ENCODE results near the gene SELE.
"Not testable (repeated sequence)": the region's sequence is repeated elsewhere in the genome, so short reads cannot be mapped to it uniquely, and the experiment has no call there.

SELE gene

DNA sequence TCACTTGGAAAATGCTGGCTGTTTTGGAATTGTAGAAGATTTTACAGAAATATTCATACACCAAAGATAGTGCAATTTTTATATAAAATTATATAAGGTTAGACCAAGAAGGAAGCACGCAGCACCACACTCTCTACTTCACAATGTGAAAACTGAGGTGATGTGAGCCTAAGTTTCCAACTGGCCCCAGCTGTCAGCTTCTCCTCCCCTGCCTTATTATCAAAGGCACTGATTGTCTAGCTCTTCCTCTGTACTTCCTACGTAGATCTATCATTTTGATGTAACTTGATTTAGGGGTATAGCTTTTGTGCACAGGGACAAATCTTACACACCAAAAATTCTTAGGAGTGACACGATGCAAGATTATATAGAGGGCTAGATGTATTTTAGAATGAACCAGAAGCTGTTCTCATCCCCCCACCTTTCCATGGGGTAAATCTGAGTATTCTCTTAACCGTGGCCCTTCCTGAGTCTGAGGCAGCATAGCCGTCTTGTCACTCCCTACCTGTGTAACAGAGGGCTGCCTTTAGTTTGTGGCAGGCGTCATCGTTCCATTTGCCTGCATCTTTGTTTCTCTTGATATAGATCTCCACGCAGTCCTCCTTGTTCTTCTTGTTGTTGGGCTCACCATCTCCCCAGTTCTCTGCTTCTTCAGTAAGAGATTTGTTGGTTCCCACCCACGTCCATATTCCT, 25.8 kb downstream of the SELE start:
- H3K4me3 ChIP-seq (ENCODE audit: low read length), result peak overlapping the region; percentile 1; the same call in 1 of the 2 replicates
- TF ChIP-seq ZNF274 (IDR thresholded peaks at IDR 0.05; ENCODE audit: low read depth, low read length), result no peak

GRCh38 chr1:169704797-169705196, 29.1 kb downstream of the SELE start:
- TF ChIP-seq ZNF274 (IDR thresholded peaks at IDR 0.05; ENCODE audit: low read depth, low read length), result no peak
- no peak overlapping the region for H3K4me3 ChIP-seq (ENCODE audit: low read length)

DNA sequence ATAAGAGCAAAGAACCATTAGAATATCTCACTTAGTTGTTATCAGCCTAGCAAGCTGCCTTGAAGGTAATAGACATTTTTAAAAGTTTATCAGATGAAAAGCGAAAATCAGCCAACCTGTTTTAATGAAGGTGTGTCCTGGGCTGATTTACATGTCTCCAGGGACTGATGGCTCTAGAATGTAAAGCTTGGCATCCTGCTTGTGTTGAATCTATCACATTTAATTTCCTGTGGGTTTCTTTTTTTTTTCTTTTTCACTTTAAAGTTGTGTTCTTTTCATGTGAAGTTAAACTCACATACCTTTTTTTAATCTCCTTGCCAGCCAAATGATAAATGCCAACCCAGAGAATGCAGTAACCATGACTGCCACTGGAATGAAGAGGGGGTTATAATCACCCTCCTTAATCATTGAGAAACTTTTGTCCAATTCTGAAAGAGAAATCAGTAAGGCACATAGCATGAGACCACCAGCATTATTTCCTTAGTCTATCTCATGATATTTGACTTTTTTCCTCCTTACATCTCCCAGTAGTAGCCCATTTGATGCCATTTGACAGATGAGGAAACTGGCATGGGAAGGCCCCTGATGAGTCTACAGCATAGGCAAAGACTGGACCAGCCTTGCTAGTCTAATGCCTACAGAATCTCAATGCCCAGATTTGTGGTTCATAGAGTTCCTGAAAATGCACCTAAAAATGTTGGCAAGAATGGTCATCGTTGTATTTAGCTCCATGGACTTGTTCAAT, 32.4 kb downstream of the SELE start:
- no peak overlapping the region for H3K4me3 ChIP-seq (ENCODE audit: low read length)
- TF ChIP-seq ZNF274 (IDR thresholded peaks at IDR 0.05; ENCODE audit: low read depth, low read length), result no peak

DNA sequence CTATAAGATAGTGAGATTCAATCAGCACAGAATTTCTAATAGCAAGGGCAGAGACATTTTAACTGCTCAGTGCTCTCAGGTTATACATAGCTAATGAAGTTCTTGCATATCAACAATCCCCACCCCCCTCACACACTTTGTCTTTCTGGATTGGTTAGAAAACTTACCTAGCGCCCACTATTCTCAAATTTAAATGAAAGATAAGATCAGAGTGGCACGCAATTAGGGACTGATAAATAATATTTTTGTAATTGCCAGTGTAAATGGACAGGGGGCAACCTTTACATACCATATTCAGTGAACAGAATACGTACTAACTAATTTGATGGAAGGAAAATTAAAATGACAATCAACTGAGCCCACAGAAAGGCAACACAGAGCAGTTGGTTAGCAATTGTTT, 34.2 kb downstream of the SELE start:
- H3K4me3 ChIP-seq (ENCODE audit: low read length), result no peak overlapping the region
- no peak for TF ChIP-seq ZNF274 (IDR thresholded peaks at IDR 0.05; ENCODE audit: low read depth, low read length)

GRCh38 chr1:169698976-169699375, 34.9 kb downstream of the SELE start:
- no peak for TF ChIP-seq ZNF274 (IDR thresholded peaks at IDR 0.05; ENCODE audit: low read depth, low read length)
- H3K4me3 ChIP-seq (ENCODE audit: low read length), result no peak overlapping the region

GRCh38 chr1:169697755-169698154, 36.1 kb downstream of the SELE start:
- no peak overlapping the region for H3K4me3 ChIP-seq (ENCODE audit: low read length)
- TF ChIP-seq ZNF274 (IDR thresholded peaks at IDR 0.05; ENCODE audit: low read depth, low read length), result no peak

DNA sequence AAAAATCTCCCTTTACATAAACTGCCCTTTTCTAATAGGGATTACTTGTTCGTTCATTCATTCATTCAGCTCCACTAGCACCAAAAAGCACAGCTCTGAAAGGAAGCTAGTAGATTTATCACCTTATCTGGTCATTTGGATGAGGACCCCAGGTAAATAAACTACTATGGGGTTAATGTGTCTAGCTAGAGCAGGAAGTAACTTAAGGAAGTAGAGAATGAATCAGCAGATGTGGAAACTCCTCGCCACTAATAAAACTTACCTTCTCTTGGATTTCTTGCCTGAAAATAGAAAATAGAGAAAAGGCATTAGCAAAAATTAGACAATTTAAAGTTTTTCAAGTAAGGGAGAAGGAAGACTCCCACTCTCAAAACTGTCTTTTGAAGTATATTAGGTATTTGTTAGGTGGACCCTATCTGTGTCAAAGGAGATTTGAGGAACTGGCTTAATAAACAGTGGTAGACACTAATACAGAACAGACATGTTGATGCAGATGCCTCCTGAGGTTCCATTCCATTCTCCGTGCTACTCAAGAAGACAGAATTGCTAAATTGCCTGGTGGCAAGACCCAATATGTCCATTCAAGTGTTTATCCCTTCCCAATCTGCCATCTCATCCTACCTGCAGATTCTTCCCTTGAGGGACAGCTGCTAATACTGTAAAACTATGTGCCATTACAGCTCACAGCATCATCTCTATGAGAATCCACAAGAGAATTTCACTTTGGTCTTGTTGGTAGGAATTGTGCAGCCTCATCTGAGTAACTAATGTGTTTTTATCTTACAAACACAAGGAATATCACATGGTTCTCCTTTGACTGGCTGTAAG, 37.4 kb downstream of the SELE start:
- H3K4me3 ChIP-seq (ENCODE audit: low read length), result peak overlapping the region; percentile 17; the same call in 1 of the 2 replicates
- TF ChIP-seq ZNF274 (IDR thresholded peaks at IDR 0.05; ENCODE audit: low read depth, low read length), result no peak

DNA sequence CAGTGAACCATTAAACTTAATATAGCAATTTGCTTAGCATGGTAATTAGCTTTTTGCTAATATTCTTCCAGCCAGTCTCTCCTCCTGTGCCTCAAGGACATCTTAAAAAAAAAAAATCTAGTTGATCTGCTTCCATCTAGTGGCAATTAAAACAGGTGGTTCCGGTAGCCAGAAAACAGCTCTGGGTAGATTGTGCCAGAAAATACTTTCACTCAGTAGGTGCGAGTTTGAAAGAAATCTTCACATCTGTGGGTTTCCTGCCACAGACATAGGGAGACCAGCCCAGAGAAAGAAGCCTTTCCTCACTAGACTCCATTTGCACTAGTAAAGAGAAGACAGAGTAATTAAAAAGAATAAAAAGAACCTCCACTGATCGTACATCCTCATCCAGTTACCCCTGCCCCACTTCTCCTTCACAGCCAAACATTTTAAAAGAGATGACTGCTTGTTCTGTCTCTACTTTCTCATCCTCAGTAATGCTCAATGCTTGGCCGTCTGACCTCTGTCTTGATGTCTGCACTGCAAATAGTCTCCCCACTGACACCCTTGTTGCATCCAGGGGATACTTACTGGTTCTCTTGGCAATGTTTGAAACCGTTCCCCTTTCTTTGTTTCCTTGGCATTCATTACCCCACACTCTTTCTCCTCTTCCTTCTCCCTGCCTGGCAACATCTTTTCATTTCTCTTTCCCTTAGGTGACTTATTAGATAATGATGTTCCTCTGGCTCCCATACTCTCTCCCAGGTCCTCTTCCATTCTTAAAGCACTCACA, 39.4 kb downstream of the SELE start:
- TF ChIP-seq ZNF274 (IDR thresholded peaks at IDR 0.05; ENCODE audit: low read depth, low read length), result no peak
- no peak overlapping the region for H3K4me3 ChIP-seq (ENCODE audit: low read length)

GRCh38 chr1:169692756-169693460, 41.0 kb downstream of the SELE start:
- TF ChIP-seq ZNF274 (IDR thresholded peaks at IDR 0.05; ENCODE audit: low read depth, low read length), result no peak
- no peak overlapping the region for H3K4me3 ChIP-seq (ENCODE audit: low read length)

DNA sequence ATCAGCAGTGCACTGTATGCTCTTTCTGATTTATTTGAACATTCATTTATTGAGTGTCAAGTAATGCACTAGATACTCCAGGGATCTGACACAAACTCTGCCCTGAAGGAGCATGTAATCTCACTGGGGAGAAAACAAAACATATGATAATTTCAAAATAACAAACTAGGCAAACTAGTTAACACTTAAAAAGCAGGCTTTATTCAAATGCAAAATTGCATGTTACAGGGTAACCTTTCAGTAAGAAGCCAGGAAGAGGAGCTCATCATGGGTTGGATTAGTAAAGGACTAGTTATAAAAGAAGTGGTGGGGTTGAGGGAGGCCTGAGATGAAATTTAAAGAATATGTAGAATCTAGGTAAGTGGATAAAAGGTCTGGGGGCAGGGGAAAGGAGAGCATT, 43.4 kb downstream of the SELE start:
- H3K4me3 ChIP-seq (ENCODE audit: low read length), result no peak overlapping the region
- TF ChIP-seq ZNF274 (IDR thresholded peaks at IDR 0.05; ENCODE audit: low read depth, low read length), result no peak

- no peak for TF ChIP-seq ZNF274 (IDR thresholded peaks at IDR 0.05; ENCODE audit: low read depth, low read length)
- no peak overlapping the region for H3K4me3 ChIP-seq (ENCODE audit: low read length)
Measured at GRCh38 chr1:169689395-169689794, 44.5 kb downstream of the SELE start.

GRCh38 chr1:169688377-169688776, 45.5 kb downstream of the SELE start:
- H3K4me3 ChIP-seq (ENCODE audit: low read length), result not testable (repeated sequence)

DNA sequence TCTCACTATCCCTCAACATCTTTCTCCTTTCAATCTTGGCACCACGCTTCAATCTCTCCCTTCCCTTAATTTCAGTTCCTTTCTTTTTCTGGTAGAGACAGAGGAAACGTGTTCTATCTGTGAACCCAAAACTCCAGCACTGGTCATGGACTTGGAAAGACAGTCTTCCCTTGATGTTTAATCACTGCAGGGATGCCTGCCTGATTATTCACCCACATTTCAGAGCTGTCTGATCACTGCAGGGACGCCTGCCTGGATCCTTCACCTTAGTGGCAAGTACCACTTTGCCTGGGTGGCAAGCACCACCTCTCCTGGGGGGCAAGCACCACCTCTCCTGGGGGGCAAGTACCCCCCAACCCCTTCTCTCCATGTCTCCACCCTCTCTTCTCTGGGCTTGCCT, 50.2 kb downstream of the SELE start:
- no peak overlapping the region for H3K4me3 ChIP-seq (ENCODE audit: low read length)
- no peak for TF ChIP-seq ZNF274 (IDR thresholded peaks at IDR 0.05; ENCODE audit: low read depth, low read length)

GRCh38 chr1:169683168-169683567, 50.7 kb downstream of the SELE start:
- not testable (repeated sequence) for H3K4me3 ChIP-seq (ENCODE audit: low read length)

Measured in GM08714 (cell line).